OCI-LY7 (cell line): ENCODE measurements around the gene ANKS6. TPM values are rescaled to one million over a fixed set of nuclear protein-coding genes. Genes with fewer than 3 reads are reported as not detected.

Experiments
- BruUV-seq: library from RNA; stranded (reverse); fragments of 400-500 nt; replicated peaks from 2 replicates; lab custom pipeline; 2021; lab: Mats Ljungman, UMichigan
- CTCF ChIA-PET: fragments of 300-600 bp; sonication (Branson Sonifier 250); formaldehyde crosslinking; loops from one replicate; lab custom pipeline; 2022; ENCODE audit warnings: antibody characterized with exemption; ENCODE audit not compliant: unreplicated experiment; lab: Charles Lee
- POLR2A ChIA-PET: fragments of 300-600 bp; sonication (Branson Sonifier 250); formaldehyde crosslinking; loops from one replicate; lab custom pipeline; 2022; ENCODE audit warnings: antibody characterized with exemption; lab: Charles Lee
- DNase-seq: peaks from one replicate; pipeline ENCODE4 v3.0.0-alpha.2; 2015; ENCODE audit warnings: low spot score
- H2AFZ ChIP-seq: fragments of 200-600 bp; sonication (generic), shearing (Covaris generic); 2 replicates; pipeline ENCODE4 v1.6.1; 2014; ENCODE audit warnings: mild to moderate bottlenecking, antibody characterized with exemption, low read length, moderate library complexity
- H3K27ac ChIP-seq: fragments of 200-600 bp; sonication (generic); 2 replicates; pipeline ENCODE4 v1.5.1; 2014; ENCODE audit warnings: mixed run types, low read depth, mild to moderate bottlenecking, moderate library complexity, low read length, inconsistent platforms; ENCODE audit not compliant: poor library complexity, severe bottlenecking
- H3K36me3 ChIP-seq: fragments of 200-600 bp; sonication (generic); 2 replicates; pipeline ENCODE4 v1.6.1; 2014; ENCODE audit warnings: mild to moderate bottlenecking, antibody characterized with exemption, low read length, moderate library complexity, mixed read lengths; ENCODE audit not compliant: insufficient read depth
- H3K4me1 ChIP-seq: fragments of 200-600 bp; sonication (generic); 2 replicates; pipeline ENCODE4 v1.5.1; 2014; ENCODE audit warnings: mild to moderate bottlenecking, low read length; ENCODE audit not compliant: insufficient read depth, poor library complexity, severe bottlenecking
- H3K4me2 ChIP-seq: fragments of 200-600 bp; sonication (generic); 2 replicates; pipeline ENCODE4 v1.6.1; 2014; ENCODE audit warnings: mild to moderate bottlenecking, low read length
- H3K4me3 ChIP-seq: fragments of 200-600 bp; sonication (generic); 2 replicates; pipeline ENCODE4 v1.5.1; 2014; ENCODE audit warnings: mild to moderate bottlenecking, low read depth, low read length; ENCODE audit not compliant: poor library complexity, severe bottlenecking
- H3K79me2 ChIP-seq: fragments of 200-600 bp; sonication (generic); 2 replicates; pipeline ENCODE4 v1.6.1; 2016; ENCODE audit warnings: low read depth, mild to moderate bottlenecking, low read length, moderate library complexity, mixed read lengths; ENCODE audit not compliant: insufficient read depth
- H3K9me2 ChIP-seq: fragments of 200-600 bp; sonication (generic); 2 replicates; pipeline ENCODE4 v1.6.1; 2016; ENCODE audit warnings: mild to moderate bottlenecking, low read length, mixed read lengths; ENCODE audit not compliant: insufficient read depth
- H3K9me3 ChIP-seq: fragments of 200-600 bp; sonication (generic); 2 replicates; pipeline ENCODE4 v1.6.1; 2014; ENCODE audit warnings: mild to moderate bottlenecking, mixed run types, low read length, mixed read lengths
- H4K20me1 ChIP-seq: fragments of 200-600 bp; sonication (generic); 2 replicates; pipeline ENCODE4 v1.6.1; 2014; ENCODE audit warnings: mild to moderate bottlenecking, antibody characterized with exemption, low read length, moderate library complexity, mixed read lengths; ENCODE audit not compliant: insufficient read depth
- EZH2phosphoT487 ChIP-seq: fragments of 200-600 bp; sonication (generic); IDR thresholded peaks from 2 replicates; pipeline ENCODE4 v1.6.1; 2018; ENCODE audit warnings: low read depth, borderline replicate concordance, mild to moderate bottlenecking, mixed run types, antibody characterized with exemption, low read length, moderate library complexity, mixed read lengths
- intact Hi-C: fragments of 100-400 bp; cut with micrococcal nuclease; formaldehyde crosslinking; loops from one replicate; pipeline ENCODE4 v1.10.0; 2022; ENCODE audit not compliant: unreplicated experiment
- total RNA-seq, 2 experiments: library from RNA; depleted of rRNA in 1 of 2; stranded (reverse); fragments of >200 nt in 1 of 2; shearing (Covaris generic) in 1 of 2; gene quantifications; 2 replicates each; pipeline ENCODE4 v1.2.3, GENCODE V29; 2014 to 2022
- TF ChIP-seq, protein P1 (sequence below): fragments of 200-600 bp; sonication (generic); conservative IDR thresholded peaks from 2 replicates; pipeline ENCODE4 v1.5.1; 2014; ENCODE audit warnings: mild to moderate bottlenecking, antibody characterized with exemption, low read length, moderate library complexity, mixed read lengths

ANKS6 gene
- total RNA-seq, 2 experiments from 2014 or later = 22.2 to 28.5 TPM

DNA sequence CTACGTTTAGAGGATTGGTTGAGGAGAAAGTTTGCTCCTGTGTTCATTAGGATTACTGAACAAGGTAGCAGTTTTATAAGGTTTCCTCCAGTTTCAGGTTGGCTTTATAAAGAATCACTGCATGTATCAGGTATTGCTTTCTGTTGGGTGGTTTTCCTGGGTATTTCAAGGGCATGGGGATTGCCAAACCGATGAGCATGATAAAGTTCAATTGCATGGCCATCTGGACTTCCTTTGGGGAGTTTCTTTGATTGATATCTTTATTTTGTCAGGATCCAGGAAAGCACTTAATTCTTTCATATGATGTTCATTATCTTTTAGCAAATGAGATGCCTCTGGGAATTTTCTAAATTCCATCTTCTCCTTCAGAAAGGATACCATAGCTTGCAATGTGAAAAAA is 77.3 kb downstream of the ANKS6 start:
- POLR2A ChIA-PET = no interaction called here
- H3K36me3 ChIP-seq = no peaks in the 10 kb centered on the region

DNA sequence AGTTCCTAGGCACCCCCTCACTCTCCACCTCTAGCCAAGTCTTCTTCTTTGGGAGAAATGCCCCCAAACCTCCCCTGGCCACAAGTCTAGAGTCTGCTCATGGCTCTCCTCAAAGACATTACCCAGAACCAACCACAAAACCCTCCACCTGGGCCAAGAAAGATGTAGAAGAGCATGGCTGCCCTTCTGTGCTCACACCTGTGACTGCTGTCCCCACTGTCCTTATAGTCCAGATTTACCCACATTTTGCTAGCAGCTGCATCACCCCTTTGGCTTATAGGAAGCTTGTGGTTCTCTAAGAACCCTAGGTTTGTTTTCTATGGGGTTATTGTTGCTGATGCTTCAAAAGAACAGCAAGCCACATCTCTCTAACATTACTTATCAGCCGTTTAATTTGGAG is 81.5 kb downstream of the ANKS6 start:
- H3K36me3 ChIP-seq = no peaks in the 10 kb centered on the region
- H3K27ac ChIP-seq = no peak overlapping the region
- ChIA-PET POLR2A (no interaction called here), CTCF (no interaction called here)
- H3K4me1 ChIP-seq = no peaks in the 10 kb centered on the region
- no peaks in the 10 kb centered on the region for H3K9me2 ChIP-seq
- no peaks in the 10 kb centered on the region for H3K79me2 ChIP-seq
- no TSS peak for BruUV-seq
- no peaks in the 10 kb centered on the region for H3K9me3 ChIP-seq
- TF ChIP-seq, protein P1, sequence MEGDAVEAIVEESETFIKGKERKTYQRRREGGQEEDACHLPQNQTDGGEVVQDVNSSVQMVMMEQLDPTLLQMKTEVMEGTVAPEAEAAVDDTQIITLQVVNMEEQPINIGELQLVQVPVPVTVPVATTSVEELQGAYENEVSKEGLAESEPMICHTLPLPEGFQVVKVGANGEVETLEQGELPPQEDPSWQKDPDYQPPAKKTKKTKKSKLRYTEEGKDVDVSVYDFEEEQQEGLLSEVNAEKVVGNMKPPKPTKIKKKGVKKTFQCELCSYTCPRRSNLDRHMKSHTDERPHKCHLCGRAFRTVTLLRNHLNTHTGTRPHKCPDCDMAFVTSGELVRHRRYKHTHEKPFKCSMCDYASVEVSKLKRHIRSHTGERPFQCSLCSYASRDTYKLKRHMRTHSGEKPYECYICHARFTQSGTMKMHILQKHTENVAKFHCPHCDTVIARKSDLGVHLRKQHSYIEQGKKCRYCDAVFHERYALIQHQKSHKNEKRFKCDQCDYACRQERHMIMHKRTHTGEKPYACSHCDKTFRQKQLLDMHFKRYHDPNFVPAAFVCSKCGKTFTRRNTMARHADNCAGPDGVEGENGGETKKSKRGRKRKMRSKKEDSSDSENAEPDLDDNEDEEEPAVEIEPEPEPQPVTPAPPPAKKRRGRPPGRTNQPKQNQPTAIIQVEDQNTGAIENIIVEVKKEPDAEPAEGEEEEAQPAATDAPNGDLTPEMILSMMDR = no peak
- TF ChIP-seq EZH2phosphoT487 = no peak
- no peak for DNase-seq
- no peak overlapping the region for H2AFZ ChIP-seq
- intact Hi-C loops = loop anchor here (10.0 kb wide), 1 partner anchor 400 kb away; no protein-coding TSS in a partner anchor
- no peaks in the 10 kb centered on the region for H4K20me1 ChIP-seq
- H3K4me3 ChIP-seq = no peak overlapping the region
- no peak overlapping the region for H3K4me2 ChIP-seq

More for the DNA sequence above, 77.3 kb downstream of the ANKS6 start:
- Histone ChIP-seq H3K79me2 (no peaks in the 10 kb centered on the region), H2AFZ (no peak overlapping the region), H3K4me2 (no peak overlapping the region), H3K4me3 (no peak overlapping the region), H3K9me2 (no peaks in the 10 kb centered on the region), H4K20me1 (no peaks in the 10 kb centered on the region), H3K9me3 (no peaks in the 10 kb centered on the region), H3K27ac (no peak overlapping the region), H3K4me1 (no peaks in the 10 kb centered on the region)
- no TSS peak for BruUV-seq
- CTCF ChIA-PET = no interaction called here
- TF ChIP-seq EZH2phosphoT487 = no peak
- TF ChIP-seq, protein P1 = no peak
- DNase-seq = no peak
- intact Hi-C loops = loop anchor here (10.0 kb wide), 1 partner anchor 404 kb away; no protein-coding TSS in a partner anchor

DNA sequence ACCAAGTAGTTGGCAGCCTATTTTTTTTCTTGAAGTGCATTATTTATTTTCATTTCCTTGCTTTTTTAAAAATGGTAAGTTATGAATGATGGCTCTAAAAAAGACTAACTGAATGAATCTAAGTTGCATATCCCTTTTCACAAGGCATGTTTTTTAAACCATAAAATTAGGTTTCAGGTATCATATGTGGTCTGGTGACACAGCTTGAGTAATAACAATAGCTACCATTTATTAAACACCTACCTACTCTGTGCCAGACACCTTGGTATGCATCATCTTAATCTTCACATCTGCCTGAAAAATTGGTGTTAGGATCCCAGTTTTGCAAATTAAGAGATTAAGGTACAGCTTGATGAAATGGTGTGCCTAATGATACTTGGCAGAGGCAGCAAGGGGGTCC is 83.4 kb downstream of the ANKS6 start:
- no peak for DNase-seq
- no TSS peak for BruUV-seq
- Histone ChIP-seq H2AFZ (no peak overlapping the region), H3K79me2 (no peaks in the 10 kb centered on the region), H3K4me1 (no peaks in the 10 kb centered on the region), H4K20me1 (no peaks in the 10 kb centered on the region), H3K36me3 (no peaks in the 10 kb centered on the region), H3K27ac (no peak overlapping the region), H3K9me2 (no peaks in the 10 kb centered on the region), H3K4me3 (no peak overlapping the region), H3K4me2 (no peak overlapping the region), H3K9me3 (no peaks in the 10 kb centered on the region)
- intact Hi-C loops = loop anchor here (10.0 kb wide), 1 partner anchor 398 kb away; no protein-coding TSS in a partner anchor
- CTCF ChIA-PET = no interaction called here
- POLR2A ChIA-PET = no interaction called here
- TF ChIP-seq, protein P1 = no peak
- no peak for TF ChIP-seq EZH2phosphoT487
